ENCODE data around the gene DBH. TPM values are rescaled to one million over a fixed set of nuclear protein-coding genes. Genes with fewer than 3 reads are reported as not detected.

DBH gene
- total and polyA plus RNA-seq, 2 of the 13 experiments (the other 11 are each of a cell fraction or from before 2014, with no cell fraction given), result not detected

DNA sequence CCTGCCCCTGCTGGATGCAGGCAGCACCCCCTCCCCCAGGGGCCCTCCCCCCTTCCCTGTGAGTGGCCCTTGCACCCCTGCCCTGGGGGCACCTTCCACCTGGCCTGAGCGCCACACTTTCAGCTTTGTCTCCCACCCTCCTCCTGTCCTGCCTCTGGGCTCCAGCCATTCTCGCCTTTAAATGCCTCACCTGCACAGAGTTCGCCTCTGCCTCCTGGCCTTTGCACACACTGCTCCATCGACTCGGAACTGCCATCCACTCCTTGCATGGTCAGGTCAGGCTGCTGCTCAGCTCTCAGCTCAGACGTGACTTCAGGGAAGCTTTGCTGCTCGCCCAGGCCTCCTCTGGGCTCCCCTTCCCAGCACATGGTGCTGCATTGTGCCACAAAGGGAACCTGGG lies 37.2 kb upstream of the DBH start:
- Histone ChIP-seq H3K36me3 (replicated peaks in 1 of 2; ENCODE audit: control insufficient read depth in 1 of 2, insufficient read depth in 2 of 2, low read length in 2 of 2) (no peaks in the 10 kb centered on the region), H3K79me2 (ENCODE audit: insufficient read depth, low read length) (no peaks in the 10 kb centered on the region), H4K20me1 (ENCODE audit: insufficient read depth, low read length) (0 out of 2 replicates have a peak, but pooled peaks cover 7% of the 10 kb centered on the region), H3K27ac (ENCODE audit: extremely low read length, insufficient read depth, low read length) (no peak overlapping the region), H3K4me1 (ENCODE audit: insufficient read depth, low read length) (no peaks in the 10 kb centered on the region), H3K27me3 (ENCODE audit: control insufficient read depth in 1 of 2, insufficient read depth in 2 of 2, low read length in 2 of 2) (peaks cover 2 to 8% of the 10 kb centered on the region in 2 experiments; a peak in 2 of 5 replicates), H3K9me3 (ENCODE audit: low read length) (peaks cover 21% of the 10 kb centered on the region), H2AFZ (ENCODE audit: low read length) (no peak overlapping the region), H3K9ac (ENCODE audit: insufficient read depth, low read depth, low read length) (no peak overlapping the region), H3K4me3 (replicated peaks in 1 of 3; ENCODE audit: insufficient read depth in 1 of 3, low read depth in 2 of 3, low read length in 3 of 3) (no peak overlapping the region), H3K4me2 (ENCODE audit: low read depth, low read length) (no peak overlapping the region)
- BruUV-seq (replicated peaks), result no TSS peak
- DNase-seq (ENCODE audit: low spot score), result no peak
- CTCF ChIA-PET (ENCODE audit: low intra/inter-chr PET ratio, low total read pairs), result no interaction called here
- WGBS (ENCODE audit: low lambda C conversion rate), result 25% methylated on average over 7 of the region's 7 CpGs
- POLR2A ChIA-PET, result no interaction called here
- no peak for TF ChIP-seq FOXJ3 (CRISPR knock-in tag; IDR thresholded peaks at IDR 0.05; ENCODE audit: borderline replicate concordance)
- TF ChIP-seq, protein P1, sequence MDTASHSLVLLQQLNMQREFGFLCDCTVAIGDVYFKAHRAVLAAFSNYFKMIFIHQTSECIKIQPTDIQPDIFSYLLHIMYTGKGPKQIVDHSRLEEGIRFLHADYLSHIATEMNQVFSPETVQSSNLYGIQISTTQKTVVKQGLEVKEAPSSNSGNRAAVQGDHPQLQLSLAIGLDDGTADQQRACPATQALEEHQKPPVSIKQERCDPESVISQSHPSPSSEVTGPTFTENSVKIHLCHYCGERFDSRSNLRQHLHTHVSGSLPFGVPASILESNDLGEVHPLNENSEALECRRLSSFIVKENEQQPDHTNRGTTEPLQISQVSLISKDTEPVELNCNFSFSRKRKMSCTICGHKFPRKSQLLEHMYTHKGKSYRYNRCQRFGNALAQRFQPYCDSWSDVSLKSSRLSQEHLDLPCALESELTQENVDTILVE (CRISPR knock-in tag; IDR thresholded peaks at IDR 0.05), result no peak
- no peak for FAIRE-seq
- intact Hi-C loops (cut with micrococcal nuclease; ENCODE audit: unreplicated experiment) (no loop called here), in situ Hi-C loops (cut with HindIII; ENCODE audit: extremely low pct_ligation_motif_present, low pct_unique_long_range_greater_than_20kb) (no loop called here)
- no peak for ATAC-seq

DNA sequence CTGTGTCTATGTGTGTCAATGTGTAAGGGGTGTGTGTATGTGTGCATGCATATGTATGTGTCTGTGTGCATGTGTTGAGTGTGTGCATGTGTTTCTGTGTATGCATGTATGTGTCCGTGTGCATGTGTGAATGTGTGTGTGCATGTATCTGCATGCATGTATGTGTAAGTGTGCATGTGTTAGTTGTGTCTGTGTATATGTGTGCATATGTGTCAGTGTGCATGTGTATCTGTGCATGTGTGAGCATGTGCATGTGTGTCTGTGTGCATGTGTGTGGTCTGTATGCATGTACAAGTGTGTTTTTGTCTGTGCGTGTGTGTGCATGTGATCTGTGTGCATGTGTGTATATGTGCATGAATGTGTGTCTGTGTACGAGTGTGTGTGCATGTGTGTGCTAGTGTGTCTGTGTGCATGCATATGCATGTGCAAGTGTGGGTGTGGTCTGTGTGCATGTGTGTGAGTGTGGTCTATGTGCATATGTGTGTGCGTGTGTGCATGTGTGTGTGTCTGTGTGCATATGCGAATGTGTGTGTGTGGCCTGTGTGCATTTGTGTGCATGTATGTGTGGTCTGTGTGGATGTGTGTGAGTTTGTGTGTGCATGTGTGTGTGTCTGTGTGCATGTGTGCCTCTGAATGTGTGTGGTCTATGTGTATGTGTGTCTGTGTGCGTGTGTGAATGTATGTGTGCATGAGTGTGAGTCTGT lies 36.5 kb upstream of the DBH start:
- Histone ChIP-seq H4K20me1 (ENCODE audit: insufficient read depth, low read length) (0 out of 2 replicates have a peak, but pooled peaks cover 7% of the 10 kb centered on the region), H3K27ac (ENCODE audit: extremely low read length, insufficient read depth, low read length) (no peak overlapping the region), H3K27me3 (ENCODE audit: control insufficient read depth in 1 of 2, insufficient read depth in 2 of 2, low read length in 2 of 2) (peaks cover 2 to 9% of the 10 kb centered on the region in 2 experiments; a peak in 3 of 5 replicates), H3K4me3 (replicated peaks in 1 of 3; ENCODE audit: insufficient read depth in 1 of 3, low read depth in 2 of 3, low read length in 3 of 3) (no peak overlapping the region), H3K79me2 (ENCODE audit: insufficient read depth, low read length) (no peaks in the 10 kb centered on the region), H3K4me2 (ENCODE audit: low read depth, low read length) (no peak overlapping the region), H3K36me3 (replicated peaks in 1 of 2; ENCODE audit: control insufficient read depth in 1 of 2, insufficient read depth in 2 of 2, low read length in 2 of 2) (no peaks in the 10 kb centered on the region), H3K4me1 (ENCODE audit: insufficient read depth, low read length) (no peaks in the 10 kb centered on the region), H3K9me3 (ENCODE audit: low read length) (peaks cover 21% of the 10 kb centered on the region), H2AFZ (ENCODE audit: low read length) (no peak overlapping the region), H3K9ac (ENCODE audit: insufficient read depth, low read depth, low read length) (no peak overlapping the region)
- 55% methylated on average over 5 of the region's 6 CpGs for WGBS (ENCODE audit: low lambda C conversion rate)
- intact Hi-C loops (cut with micrococcal nuclease; ENCODE audit: unreplicated experiment) (no loop called here), in situ Hi-C loops (cut with HindIII; ENCODE audit: extremely low pct_ligation_motif_present, low pct_unique_long_range_greater_than_20kb) (no loop called here)
- no TSS peak for BruUV-seq (replicated peaks)
- ChIA-PET POLR2A (no interaction called here), CTCF (ENCODE audit: low intra/inter-chr PET ratio, low total read pairs) (no interaction called here)
- TF ChIP-seq, protein P2, sequence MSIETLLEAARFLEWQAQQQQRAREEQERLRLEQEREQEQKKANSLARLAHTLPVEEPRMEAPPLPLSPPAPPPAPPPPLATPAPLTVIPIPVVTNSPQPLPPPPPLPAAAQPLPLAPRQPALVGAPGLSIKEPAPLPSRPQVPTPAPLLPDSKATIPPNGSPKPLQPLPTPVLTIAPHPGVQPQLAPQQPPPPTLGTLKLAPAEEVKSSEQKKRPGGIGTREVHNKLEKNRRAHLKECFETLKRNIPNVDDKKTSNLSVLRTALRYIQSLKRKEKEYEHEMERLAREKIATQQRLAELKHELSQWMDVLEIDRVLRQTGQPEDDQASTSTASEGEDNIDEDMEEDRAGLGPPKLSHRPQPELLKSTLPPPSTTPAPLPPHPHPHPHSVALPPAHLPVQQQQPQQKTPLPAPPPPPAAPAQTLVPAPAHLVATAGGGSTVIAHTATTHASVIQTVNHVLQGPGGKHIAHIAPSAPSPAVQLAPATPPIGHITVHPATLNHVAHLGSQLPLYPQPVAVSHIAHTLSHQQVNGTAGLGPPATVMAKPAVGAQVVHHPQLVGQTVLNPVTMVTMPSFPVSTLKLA (IDR thresholded peaks at IDR 0.05), result peak; percentile 96
- TF ChIP-seq SOX6 (IDR thresholded peaks at IDR 0.05) (0 out of 2 replicates have a peak, but pooled peaks have one; percentile 27), SOX6 (CRISPR knock-in tag; IDR thresholded peaks at IDR 0.05) (no peak), HNRNPLL (IDR thresholded peaks at IDR 0.05; ENCODE audit: low read depth, low read length, poor library complexity, severe bottlenecking) (no peak), FOXA1 (IDR thresholded peaks at IDR 0.05) (peak; percentile 27; the same call in 1 of the 2 replicates), FOXA1 (CRISPR knock-in tag; IDR thresholded peaks at IDR 0.05) (no peak)
- TF ChIP-seq, protein P3, sequence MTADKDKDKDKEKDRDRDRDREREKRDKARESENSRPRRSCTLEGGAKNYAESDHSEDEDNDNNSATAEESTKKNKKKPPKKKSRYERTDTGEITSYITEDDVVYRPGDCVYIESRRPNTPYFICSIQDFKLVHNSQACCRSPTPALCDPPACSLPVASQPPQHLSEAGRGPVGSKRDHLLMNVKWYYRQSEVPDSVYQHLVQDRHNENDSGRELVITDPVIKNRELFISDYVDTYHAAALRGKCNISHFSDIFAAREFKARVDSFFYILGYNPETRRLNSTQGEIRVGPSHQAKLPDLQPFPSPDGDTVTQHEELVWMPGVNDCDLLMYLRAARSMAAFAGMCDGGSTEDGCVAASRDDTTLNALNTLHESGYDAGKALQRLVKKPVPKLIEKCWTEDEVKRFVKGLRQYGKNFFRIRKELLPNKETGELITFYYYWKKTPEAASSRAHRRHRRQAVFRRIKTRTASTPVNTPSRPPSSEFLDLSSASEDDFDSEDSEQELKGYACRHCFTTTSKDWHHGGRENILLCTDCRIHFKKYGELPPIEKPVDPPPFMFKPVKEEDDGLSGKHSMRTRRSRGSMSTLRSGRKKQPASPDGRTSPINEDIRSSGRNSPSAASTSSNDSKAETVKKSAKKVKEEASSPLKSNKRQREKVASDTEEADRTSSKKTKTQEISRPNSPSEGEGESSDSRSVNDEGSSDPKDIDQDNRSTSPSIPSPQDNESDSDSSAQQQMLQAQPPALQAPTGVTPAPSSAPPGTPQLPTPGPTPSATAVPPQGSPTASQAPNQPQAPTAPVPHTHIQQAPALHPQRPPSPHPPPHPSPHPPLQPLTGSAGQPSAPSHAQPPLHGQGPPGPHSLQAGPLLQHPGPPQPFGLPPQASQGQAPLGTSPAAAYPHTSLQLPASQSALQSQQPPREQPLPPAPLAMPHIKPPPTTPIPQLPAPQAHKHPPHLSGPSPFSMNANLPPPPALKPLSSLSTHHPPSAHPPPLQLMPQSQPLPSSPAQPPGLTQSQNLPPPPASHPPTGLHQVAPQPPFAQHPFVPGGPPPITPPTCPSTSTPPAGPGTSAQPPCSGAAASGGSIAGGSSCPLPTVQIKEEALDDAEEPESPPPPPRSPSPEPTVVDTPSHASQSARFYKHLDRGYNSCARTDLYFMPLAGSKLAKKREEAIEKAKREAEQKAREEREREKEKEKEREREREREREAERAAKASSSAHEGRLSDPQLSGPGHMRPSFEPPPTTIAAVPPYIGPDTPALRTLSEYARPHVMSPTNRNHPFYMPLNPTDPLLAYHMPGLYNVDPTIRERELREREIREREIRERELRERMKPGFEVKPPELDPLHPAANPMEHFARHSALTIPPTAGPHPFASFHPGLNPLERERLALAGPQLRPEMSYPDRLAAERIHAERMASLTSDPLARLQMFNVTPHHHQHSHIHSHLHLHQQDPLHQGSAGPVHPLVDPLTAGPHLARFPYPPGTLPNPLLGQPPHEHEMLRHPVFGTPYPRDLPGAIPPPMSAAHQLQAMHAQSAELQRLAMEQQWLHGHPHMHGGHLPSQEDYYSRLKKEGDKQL (CRISPR knock-in tag; IDR thresholded peaks at IDR 0.05; ENCODE audit: low read depth), result no peak
- no peak for FAIRE-seq
- no peak for ATAC-seq
- no peak for DNase-seq (ENCODE audit: low spot score)

Measured in HepG2 (cell line).